Measurements from ENCODE around the gene ZNF32. TPM values are rescaled to one million over a fixed set of nuclear protein-coding genes. Genes with fewer than 3 reads are reported as not detected.
"Not testable (repeated sequence)": the region's sequence is repeated elsewhere in the genome, so short reads cannot be mapped to it uniquely, and the experiment has no call there.

ZNF32 gene
- total and polyA plus RNA-seq, 5 donors: 47.2 to 86.3 (median 57.9) TPM

- Histone ChIP-seq H3K4me1 (ENCODE audit: control insufficient read depth, insufficient read depth, low read length) (no peaks in the 10 kb centered on the region), H3K27ac (ENCODE audit: low read length) (no peak overlapping the region), H3K4me3 (ENCODE audit: low read length) (peak overlapping the region; percentile 83), H3K27me3 (ENCODE audit: control insufficient read depth, insufficient read depth) (no peaks in the 10 kb centered on the region), H3K9me3 (ENCODE audit: control insufficient read depth, low read length) (no peaks in the 10 kb centered on the region)
- intact Hi-C loops (cut with DNase I): no loop called here
- DNase-seq (no peak), ATAC-seq (peak; percentile 37 to 59)
- 47% methylated on average over 12 of the region's 12 CpGs for WGBS
Observed at GRCh38 chr10:43605850-43606322, 42.8 kb downstream of the ZNF32 start.

GRCh38 chr10:43601576-43601975, 47.1 kb downstream of the ZNF32 start:
- ATAC-seq; H3K4me3 ChIP-seq (ENCODE audit: low read length); H3K27me3 ChIP-seq (ENCODE audit: control insufficient read depth, insufficient read depth); DNase-seq; intact Hi-C loops (cut with DNase I); H3K9me3 ChIP-seq (ENCODE audit: control insufficient read depth, low read length); H3K27ac ChIP-seq (ENCODE audit: low read length); H3K4me1 ChIP-seq (ENCODE audit: control insufficient read depth, insufficient read depth, low read length): not testable (repeated sequence)
- WGBS: 88% methylated on average over 6 of the region's 6 CpGs

GRCh38 chr10:43599333-43599732, 49.3 kb downstream of the ZNF32 start:
- H3K27me3 ChIP-seq (ENCODE audit: control insufficient read depth, insufficient read depth): no peaks in the 10 kb centered on the region
- intact Hi-C loops (cut with DNase I): no loop called here
- WGBS: 57% methylated on average over 2 of the region's 2 CpGs
- H3K4me3 ChIP-seq (ENCODE audit: low read length): no peak overlapping the region
- no peak overlapping the region for H3K27ac ChIP-seq (ENCODE audit: low read length)
- no peak for ATAC-seq
- peaks cover 3% of the 10 kb centered on the region for H3K4me1 ChIP-seq (ENCODE audit: control insufficient read depth, insufficient read depth, low read length)
- H3K9me3 ChIP-seq (ENCODE audit: control insufficient read depth, low read length): no peaks in the 10 kb centered on the region
- no peak for DNase-seq

GRCh38 chr10:43598446-43598845, 50.2 kb downstream of the ZNF32 start:
- Histone ChIP-seq H3K27ac (ENCODE audit: low read length) (no peak overlapping the region), H3K4me1 (ENCODE audit: control insufficient read depth, insufficient read depth, low read length) (peaks cover 3% of the 10 kb centered on the region), H3K27me3 (ENCODE audit: control insufficient read depth, insufficient read depth) (no peaks in the 10 kb centered on the region), H3K4me3 (ENCODE audit: low read length) (no peak overlapping the region), H3K9me3 (ENCODE audit: control insufficient read depth, low read length) (no peaks in the 10 kb centered on the region)
- DNase-seq (no peak), ATAC-seq (no peak)
- intact Hi-C loops (cut with DNase I): no loop called here
- 48% methylated on average over 2 of the region's 2 CpGs for WGBS

GRCh38 chr10:43596546-43596945, 52.1 kb downstream of the ZNF32 start:
- WGBS: 82% methylated on average over 4 of the region's 4 CpGs
- ATAC-seq (no peak), DNase-seq (no peak)

GRCh38 chr10:43595739-43596298, 52.9 kb downstream of the ZNF32 start:
- peaks cover 3% of the 10 kb centered on the region for H3K9me3 ChIP-seq (ENCODE audit: control insufficient read depth, low read length)
- no peak overlapping the region for H3K27ac ChIP-seq (ENCODE audit: low read length)
- intact Hi-C loops (cut with DNase I): no loop called here
- WGBS: 69% methylated on average over 7 of the region's 7 CpGs
- H3K27me3 ChIP-seq (ENCODE audit: control insufficient read depth, insufficient read depth): no peaks in the 10 kb centered on the region
- H3K4me1 ChIP-seq (ENCODE audit: control insufficient read depth, insufficient read depth, low read length): peaks cover 3% of the 10 kb centered on the region
- no peak for DNase-seq
- ATAC-seq: peak; percentile 30 to 31
- no peak overlapping the region for H3K4me3 ChIP-seq (ENCODE audit: low read length)

More at GRCh38 chr10:43596546-43596945, 52.1 kb downstream of the ZNF32 start:
- H3K4me3 ChIP-seq (ENCODE audit: low read length): no peak overlapping the region
- no peaks in the 10 kb centered on the region for H3K9me3 ChIP-seq (ENCODE audit: control insufficient read depth, low read length)
- peaks cover 3% of the 10 kb centered on the region for H3K4me1 ChIP-seq (ENCODE audit: control insufficient read depth, insufficient read depth, low read length)
- no peak overlapping the region for H3K27ac ChIP-seq (ENCODE audit: low read length)
- intact Hi-C loops (cut with DNase I): no loop called here
- H3K27me3 ChIP-seq (ENCODE audit: control insufficient read depth, insufficient read depth): no peaks in the 10 kb centered on the region

- H3K4me3 ChIP-seq (ENCODE audit: low read length): peak overlapping the region; percentile 52
- no peak overlapping the region for H3K27ac ChIP-seq (ENCODE audit: low read length)
- peak in 1 of 3 donors; percentile 37 for DNase-seq
- H3K27me3 ChIP-seq (ENCODE audit: control insufficient read depth, insufficient read depth): no peaks in the 10 kb centered on the region
- peaks cover 3% of the 10 kb centered on the region for H3K9me3 ChIP-seq (ENCODE audit: control insufficient read depth, low read length)
- H3K4me1 ChIP-seq (ENCODE audit: control insufficient read depth, insufficient read depth, low read length): peaks cover 3% of the 10 kb centered on the region
- WGBS: 12% methylated on average over 8 of the region's 8 CpGs
- intact Hi-C loops (cut with DNase I): no loop called here
- ATAC-seq: peak; percentile 40 to 60
Observed at GRCh38 chr10:43594944-43595589, 53.6 kb downstream of the ZNF32 start.

Other genes starting within 250 kb of the ZNF32 start
- 10 to 100 TPM; 67.2 to 93.4 (median 77.2) TPM for gene HNRNPF, start 239.7 kb downstream of the ZNF32 start, total RNA-seq
- 41.6 TPM for gene HNRNPF, start 239.7 kb downstream of the ZNF32 start, polyA plus RNA-seq
- gene ZNF487, start 211.8 kb downstream of the ZNF32 start, total RNA-seq: 1 to 10 TPM; 3.0 to 4.0 (median 3.4) TPM
- gene ZNF487, start 211.8 kb downstream of the ZNF32 start, polyA plus RNA-seq: 4.2 TPM
- gene ZNF239, start 74.3 kb downstream of the ZNF32 start, total RNA-seq: 1 to 10 TPM; 1.9 to 2.9 (median 2.2) TPM
- 0.93 TPM for gene ZNF239, start 74.3 kb downstream of the ZNF32 start, polyA plus RNA-seq
- 1 to 10 TPM; 1.7 to 2.6 (median 2.0) TPM for gene ZNF485, start 42.4 kb downstream of the ZNF32 start, total RNA-seq
- 1.2 TPM for gene ZNF485, start 42.4 kb downstream of the ZNF32 start, polyA plus RNA-seq